ENCODE data around the gene MSLN.
"Not testable (repeated sequence)": the region's sequence is repeated elsewhere in the genome, so short reads cannot be mapped to it uniquely, and the experiment has no call there.

- peak; percentile 14 to 28 for TF ChIP-seq CTCF (IDR thresholded peaks at IDR 0.05)
- not testable (repeated sequence) for TF ChIP-seq POLR2A, EP300, POLR2AphosphoS5 (IDR thresholded peaks at IDR 0.05)
These were observed 47.7 kb upstream of the MSLN start for GRCh38 chr16:712740-713250.
